DND-41 (cell line): Measurements from ENCODE around the gene CNKSR2.

ENCODE experiments used
- ATAC-seq: fragments of 200-7000 bp; cut with Tn5 transposase; 3 replicates; pipeline ENCODE4 v1.9.1; 2021; ENCODE audit warnings: low read depth; ENCODE audit not compliant: insufficient read depth
- DNase-seq: peaks from one replicate; pipeline ENCODE4 v3.0.0-alpha.2; 2020
- H2AFZ ChIP-seq: 2 replicates; pipeline ENCODE4 v1.6.0; 2012; ENCODE audit warnings: low read depth, low read length
- H3K27ac ChIP-seq: 2 replicates; pipeline ENCODE4 v1.5.1; 2012; ENCODE audit warnings: low read length, inconsistent platforms
- H3K27me3 ChIP-seq: fragments of 200-600 bp; sonication (generic); 2 replicates; pipeline ENCODE4 v1.6.0; 2012; ENCODE audit warnings: low read length, mild to moderate bottlenecking, inconsistent platforms; ENCODE audit not compliant: insufficient read depth, poor library complexity
- H3K36me3 ChIP-seq: 2 replicates; pipeline ENCODE4 v1.5.1; 2012; ENCODE audit warnings: low read length, inconsistent platforms; ENCODE audit not compliant: insufficient read depth
- H3K4me1 ChIP-seq: 2 replicates; pipeline ENCODE4 v1.5.1; 2012; ENCODE audit warnings: mild to moderate bottlenecking, low read length; ENCODE audit not compliant: insufficient read depth
- H3K4me2 ChIP-seq: 2 replicates; pipeline ENCODE4 v1.6.0; 2012; ENCODE audit warnings: mild to moderate bottlenecking, moderate library complexity, low read length, inconsistent platforms; ENCODE audit not compliant: insufficient read depth
- H3K4me3 ChIP-seq, 2 experiments: fragments of 200-600 bp in 1 of 2; shearing (Covaris generic) in 1 of 2; 2 replicates each; pipeline ENCODE4 v1.5.1; 2012 to 2016; ENCODE audit warnings: inconsistent platforms in 2 of 2, low read length in 2 of 2, mild to moderate bottlenecking in 2 of 2, low read depth in 1 of 2, moderate library complexity in 1 of 2
- H3K79me2 ChIP-seq: 2 replicates; pipeline ENCODE4 v1.6.0; 2012; ENCODE audit warnings: low read length, inconsistent platforms; ENCODE audit not compliant: insufficient read depth
- H3K9ac ChIP-seq: 2 replicates; pipeline ENCODE4 v1.6.0; 2012; ENCODE audit warnings: low read depth, mild to moderate bottlenecking, inconsistent platforms, low read length, moderate library complexity
- H3K9me3 ChIP-seq: 2 replicates; pipeline ENCODE4 v1.5.1; 2012; ENCODE audit warnings: low read length, moderate library complexity, mild to moderate bottlenecking, inconsistent platforms; ENCODE audit not compliant: insufficient read depth, severe bottlenecking
- H4K20me1 ChIP-seq: 2 replicates; pipeline ENCODE4 v1.6.0; 2012; ENCODE audit warnings: low read length; ENCODE audit not compliant: insufficient read depth
- CTCF ChIP-seq: IDR thresholded peaks from 2 replicates; pipeline ENCODE4 v1.5.1; 2012; ENCODE audit warnings: borderline replicate concordance, low read length, moderate library complexity, mild to moderate bottlenecking; ENCODE audit not compliant: poor library complexity, severe bottlenecking; ENCODE audit errors: extremely low read depth
- EZH2 ChIP-seq: IDR thresholded peaks from 3 replicates; pipeline ENCODE4 v1.6.1; 2012; ENCODE audit warnings: borderline replicate concordance, low read depth, mild to moderate bottlenecking, moderate library complexity, low read length, inconsistent platforms; ENCODE audit not compliant: severe bottlenecking

CNKSR2 gene

GRCh38 chrX:21645886-21646285 lies 271.7 kb downstream of the CNKSR2 start:
- Histone ChIP-seq H3K4me1 (no peaks in the 10 kb centered on the region), H4K20me1 (no peaks in the 10 kb centered on the region), H3K27ac (no peak overlapping the region), H3K9me3 (no peaks in the 10 kb centered on the region), H3K79me2 (no peaks in the 10 kb centered on the region), H3K27me3 (no peaks in the 10 kb centered on the region), H2AFZ (no peak overlapping the region), H3K4me3 (no peak overlapping the region), H3K36me3 (no peaks in the 10 kb centered on the region), H3K4me2 (no peak overlapping the region), H3K9ac (no peak overlapping the region)
- no peak for ATAC-seq
- no peak for DNase-seq
- TF ChIP-seq CTCF = no peak
- TF ChIP-seq EZH2 = no peak

DNA sequence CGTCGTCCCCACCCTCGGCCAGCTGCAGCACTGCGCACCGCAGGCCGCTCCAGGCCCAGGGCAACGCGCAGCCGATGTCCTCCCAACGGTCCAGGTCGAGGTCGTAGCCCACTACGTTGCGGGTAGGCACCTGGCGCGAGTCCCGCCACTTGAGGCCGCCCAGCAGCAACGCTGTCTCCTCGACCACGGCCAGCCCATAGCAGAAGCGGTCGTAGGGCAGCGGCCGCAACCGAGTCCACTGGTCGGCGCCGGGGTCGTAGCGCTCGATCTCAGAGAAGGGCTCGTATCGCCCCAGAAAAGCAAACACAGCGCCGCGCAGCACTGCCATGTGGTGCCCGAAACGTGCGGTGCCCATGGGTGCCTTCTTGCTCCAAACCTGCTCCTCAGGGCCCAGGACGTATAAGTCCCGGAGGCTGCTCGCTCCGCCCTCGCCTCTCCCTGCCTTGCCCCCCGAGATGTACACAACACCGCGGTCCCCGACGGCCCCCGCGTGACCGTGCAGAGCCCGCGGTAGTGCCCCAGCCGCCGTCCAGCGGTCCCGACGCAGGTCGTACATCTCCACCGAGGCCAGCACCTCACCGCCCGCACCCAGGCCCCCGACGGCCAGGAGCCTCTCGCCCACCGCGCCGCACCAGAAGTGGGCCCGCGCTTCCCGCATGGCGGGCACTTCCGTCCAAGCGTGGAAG lies 281.8 kb downstream of the CNKSR2 start:
- no peak for DNase-seq
- Histone ChIP-seq H2AFZ (no peak overlapping the region), H3K4me1 (no peaks in the 10 kb centered on the region), H3K36me3 (peaks cover 2% of the 10 kb centered on the region; the same call in 1 of the 2 replicates), H3K27ac (no peak overlapping the region), H4K20me1 (no peaks in the 10 kb centered on the region), H3K4me2 (no peak overlapping the region), H3K4me3 (no peak overlapping the region), H3K79me2 (no peaks in the 10 kb centered on the region), H3K9ac (no peak overlapping the region), H3K27me3 (no peaks in the 10 kb centered on the region), H3K9me3 (no peaks in the 10 kb centered on the region)
- TF ChIP-seq EZH2 (no peak), CTCF (no peak)
- no peak for ATAC-seq

- ATAC-seq = no peak
- Histone ChIP-seq H3K9me3 (no peaks in the 10 kb centered on the region), H3K79me2 (no peaks in the 10 kb centered on the region), H3K27me3 (no peaks in the 10 kb centered on the region), H2AFZ (no peak overlapping the region), H3K27ac (no peak overlapping the region), H4K20me1 (no peaks in the 10 kb centered on the region), H3K4me3 (no peak overlapping the region), H3K36me3 (peaks cover 2% of the 10 kb centered on the region; the same call in 1 of the 2 replicates), H3K4me1 (no peaks in the 10 kb centered on the region), H3K4me2 (no peak overlapping the region), H3K9ac (no peak overlapping the region)
- no peak for TF ChIP-seq CTCF
- no peak for DNase-seq
These were observed 282.5 kb downstream of the CNKSR2 start for GRCh38 chrX:21656587-21657317.
